ENCODE results near the gene KLK4. TPM values are rescaled to one million over a fixed set of nuclear protein-coding genes. Genes with fewer than 3 reads are reported as not detected.

The KLK4 gene
- polyA plus RNA-seq, 3 donors = not detected

GRCh38 chr19:50889638-50890037, 21.6 kb downstream of the KLK4 start:
- no peaks in the 10 kb centered on the region for H3K4me1 Mint-ChIP-seq
- Histone ChIP-seq H3K9me3 (replicated peaks in 1 of 2; ENCODE audit: control insufficient read depth in 1 of 2, insufficient read depth in 1 of 2, low read length in 2 of 2) (peaks cover 0 to 8% of the 10 kb centered on the region in 2 donors), H3K4me3 (replicated peaks in 1 of 3; ENCODE audit: low read depth in 2 of 3, low read length in 3 of 3) (no peak overlapping the region), H2AFZ (ENCODE audit: insufficient read depth, low read depth, low read length, poor library complexity, severe bottlenecking) (no peak overlapping the region), H3K27ac (ENCODE audit: low read depth in 1 of 2, low read length in 2 of 2) (no peak overlapping the region), H3K9ac (ENCODE audit: insufficient read depth, low read length, poor library complexity, severe bottlenecking) (no peak overlapping the region), H3K4me2 (replicated peaks; ENCODE audit: extremely low read depth, low read length, poor library complexity, severe bottlenecking) (no peak overlapping the region), H4K20me1 (ENCODE audit: insufficient read depth, low read length) (no peaks in the 10 kb centered on the region), H3K4me1 (ENCODE audit: control insufficient read depth in 1 of 2, insufficient read depth in 2 of 2, low read length in 2 of 2) (no peaks in the 10 kb centered on the region), H3K27me3 (ENCODE audit: control insufficient read depth in 2 of 2, insufficient read depth in 2 of 2, low read length in 2 of 2) (no peaks in the 10 kb centered on the region), H3K36me3 (replicated peaks in 1 of 2; ENCODE audit: control insufficient read depth in 1 of 2, insufficient read depth in 2 of 2, low read length in 2 of 2) (no peaks in the 10 kb centered on the region), H3K79me2 (ENCODE audit: insufficient read depth, low read length) (no peaks in the 10 kb centered on the region)
- H3K9me3 Mint-ChIP-seq = peaks cover 0 to 6% (median 4%) of the 10 kb centered on the region in 7 donors
- H3K27ac Mint-ChIP-seq = no peak overlapping the region
- TF ChIP-seq, protein P1, sequence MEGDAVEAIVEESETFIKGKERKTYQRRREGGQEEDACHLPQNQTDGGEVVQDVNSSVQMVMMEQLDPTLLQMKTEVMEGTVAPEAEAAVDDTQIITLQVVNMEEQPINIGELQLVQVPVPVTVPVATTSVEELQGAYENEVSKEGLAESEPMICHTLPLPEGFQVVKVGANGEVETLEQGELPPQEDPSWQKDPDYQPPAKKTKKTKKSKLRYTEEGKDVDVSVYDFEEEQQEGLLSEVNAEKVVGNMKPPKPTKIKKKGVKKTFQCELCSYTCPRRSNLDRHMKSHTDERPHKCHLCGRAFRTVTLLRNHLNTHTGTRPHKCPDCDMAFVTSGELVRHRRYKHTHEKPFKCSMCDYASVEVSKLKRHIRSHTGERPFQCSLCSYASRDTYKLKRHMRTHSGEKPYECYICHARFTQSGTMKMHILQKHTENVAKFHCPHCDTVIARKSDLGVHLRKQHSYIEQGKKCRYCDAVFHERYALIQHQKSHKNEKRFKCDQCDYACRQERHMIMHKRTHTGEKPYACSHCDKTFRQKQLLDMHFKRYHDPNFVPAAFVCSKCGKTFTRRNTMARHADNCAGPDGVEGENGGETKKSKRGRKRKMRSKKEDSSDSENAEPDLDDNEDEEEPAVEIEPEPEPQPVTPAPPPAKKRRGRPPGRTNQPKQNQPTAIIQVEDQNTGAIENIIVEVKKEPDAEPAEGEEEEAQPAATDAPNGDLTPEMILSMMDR (IDR thresholded peaks at IDR 0.05) = no peak
- H3K27me3 Mint-ChIP-seq (ENCODE audit: low read depth in 3 of 3) = peaks cover 8 to 19% (median 11%) of the 10 kb centered on the region in 3 donors
- WGBS (ENCODE audit: insufficient coverage) = 60% methylated on average over 2 of the region's 3 CpGs
- H3K4me3 Mint-ChIP-seq = no peak overlapping the region
- H3K36me3 Mint-ChIP-seq = no peaks in the 10 kb centered on the region
- intact Hi-C loops (cut with micrococcal nuclease) = no loop called here
- no peak for DNase-seq

DNA sequence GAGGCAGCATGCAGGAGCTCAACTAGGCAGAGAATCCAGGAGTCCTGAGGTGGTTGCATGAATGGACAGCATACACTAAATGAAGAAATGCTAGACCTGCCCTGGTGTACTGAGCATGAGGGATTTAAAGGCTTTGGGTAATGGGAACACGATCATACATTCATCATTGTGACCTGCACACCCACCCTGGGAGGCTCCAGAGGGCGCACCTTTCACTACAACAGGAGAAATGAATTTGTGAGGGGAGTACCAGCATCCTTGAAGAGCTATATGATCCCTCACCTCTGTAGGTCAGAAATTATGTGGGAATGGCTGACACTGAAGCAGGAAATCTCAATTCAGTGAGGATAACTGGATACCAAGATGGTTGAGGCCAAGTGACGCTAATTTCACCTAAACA, 29.0 kb downstream of the KLK4 start:
- H3K27ac ChIP-seq (ENCODE audit: low read depth in 1 of 2, low read length in 2 of 2) = no peak overlapping the region
- H3K36me3 ChIP-seq (replicated peaks in 1 of 2; ENCODE audit: control insufficient read depth in 1 of 2, insufficient read depth in 2 of 2, low read length in 2 of 2) = no peaks in the 10 kb centered on the region
- H3K27me3 ChIP-seq (ENCODE audit: control insufficient read depth in 2 of 2, insufficient read depth in 2 of 2, low read length in 2 of 2) = no peaks in the 10 kb centered on the region
- H3K9me3 Mint-ChIP-seq = peaks cover 0 to 1% (median 0%) of the 10 kb centered on the region in 7 donors
- H3K4me3 Mint-ChIP-seq = no peak overlapping the region
- H3K79me2 ChIP-seq (ENCODE audit: insufficient read depth, low read length) = no peaks in the 10 kb centered on the region
- no peaks in the 10 kb centered on the region for H3K9me3 ChIP-seq (replicated peaks in 1 of 2; ENCODE audit: control insufficient read depth in 1 of 2, insufficient read depth in 1 of 2, low read length in 2 of 2)
- no peaks in the 10 kb centered on the region for H3K4me1 ChIP-seq (ENCODE audit: control insufficient read depth in 1 of 2, insufficient read depth in 2 of 2, low read length in 2 of 2)
- H3K4me1 Mint-ChIP-seq = no peaks in the 10 kb centered on the region
- DNase-seq = no peak
- intact Hi-C loops (cut with micrococcal nuclease) = no loop called here
- H2AFZ ChIP-seq (ENCODE audit: insufficient read depth, low read depth, low read length, poor library complexity, severe bottlenecking) = no peak overlapping the region
- H3K4me2 ChIP-seq (replicated peaks; ENCODE audit: extremely low read depth, low read length, poor library complexity, severe bottlenecking) = no peak overlapping the region
- H3K4me3 ChIP-seq (replicated peaks in 1 of 3; ENCODE audit: low read depth in 2 of 3, low read length in 3 of 3) = no peak overlapping the region
- peaks cover 5 to 26% (median 14%) of the 10 kb centered on the region in 3 donors for H3K27me3 Mint-ChIP-seq (ENCODE audit: low read depth in 3 of 3)
- H3K9ac ChIP-seq (ENCODE audit: insufficient read depth, low read length, poor library complexity, severe bottlenecking) = no peak overlapping the region
- WGBS (ENCODE audit: insufficient coverage) = 88% methylated on average over 1 of the region's 3 CpGs
- no peaks in the 10 kb centered on the region for H3K36me3 Mint-ChIP-seq
- H4K20me1 ChIP-seq (ENCODE audit: insufficient read depth, low read length) = no peaks in the 10 kb centered on the region
- no peak overlapping the region for H3K27ac Mint-ChIP-seq
- TF ChIP-seq, protein P1 (IDR thresholded peaks at IDR 0.05) = no peak
